Measurements from ENCODE around the gene HELQ. TPM values are rescaled to one million over a fixed set of nuclear protein-coding genes. Genes with fewer than 3 reads are reported as not detected.

Gene HELQ
- total and polyA plus RNA-seq, 9 of the 15 experiments (the other 6 are each of a cell fraction or from before 2014, with no cell fraction given) = 3.5 to 15.2 (median 11.9) TPM

GRCh38 chr4:83484500-83485461 is 29.2 kb upstream of the HELQ start, which contains the start of gene ABRAXAS1 (continued):
- TF ChIP-seq ASH1L (IDR thresholded peaks at IDR 0.05; ENCODE audit: borderline replicate concordance, low read depth, partially characterized antibody) (peak; percentile 36), NR3C1 (CRISPR knock-in tag; IDR thresholded peaks at IDR 0.05) (peak; percentile 57; the same call in 1 of the 2 replicates), ZFP36 (IDR thresholded peaks at IDR 0.05; ENCODE audit: low read depth, low read length, partially characterized antibody) (no peak), ZNF830 (CRISPR knock-in tag; IDR thresholded peaks at IDR 0.05) (no peak), PRMT5 (CRISPR knock-in tag; IDR thresholded peaks at IDR 0.05) (no peak), ZC3H11A (IDR thresholded peaks at IDR 0.05; ENCODE audit: low read depth, low read length) (no peak), HNRNPL (IDR thresholded peaks at IDR 0.05; ENCODE audit: low read depth, low read length) (no peak), ELF4 (CRISPR knock-in tag; IDR thresholded peaks at IDR 0.05) (0 out of 2 replicates have a peak, but pooled peaks have one; percentile 36), HMBOX1 (IDR thresholded peaks at IDR 0.05) (no peak), SMAD2 (IDR thresholded peaks at IDR 0.05; ENCODE audit: low read depth, low read length) (no peak), ZNF280A (IDR thresholded peaks at IDR 0.05; ENCODE audit: low read depth, partially characterized antibody) (no peak), PCBP1 (IDR thresholded peaks at IDR 0.05; ENCODE audit: low read depth, low read length, poor library complexity, severe bottlenecking) (no peak), RFX7 (CRISPR knock-in tag; IDR thresholded peaks at IDR 0.05) (no peak), CREM (IDR thresholded peaks at IDR 0.05; ENCODE audit: low read depth) (peak; percentile 73), NELFE (IDR thresholded peaks at IDR 0.05; ENCODE audit: insufficient read depth, insufficient read length) (no peak), TCF15 (CRISPR knock-in tag; IDR thresholded peaks at IDR 0.05) (no peak), ZFP1 (CRISPR knock-in tag; IDR thresholded peaks at IDR 0.05) (no peak), GABPB1 (CRISPR knock-in tag; IDR thresholded peaks at IDR 0.05) (peak; percentile 79; the same call in 1 of the 2 replicates), ZSCAN29 (IDR thresholded peaks at IDR 0.05) (peak; percentile 36; the same call in 1 of the 2 replicates), OTX1 (CRISPR knock-in tag; IDR thresholded peaks at IDR 0.05) (peak; percentile 49; the same call in 1 of the 2 replicates)
- TF ChIP-seq, protein P1, sequence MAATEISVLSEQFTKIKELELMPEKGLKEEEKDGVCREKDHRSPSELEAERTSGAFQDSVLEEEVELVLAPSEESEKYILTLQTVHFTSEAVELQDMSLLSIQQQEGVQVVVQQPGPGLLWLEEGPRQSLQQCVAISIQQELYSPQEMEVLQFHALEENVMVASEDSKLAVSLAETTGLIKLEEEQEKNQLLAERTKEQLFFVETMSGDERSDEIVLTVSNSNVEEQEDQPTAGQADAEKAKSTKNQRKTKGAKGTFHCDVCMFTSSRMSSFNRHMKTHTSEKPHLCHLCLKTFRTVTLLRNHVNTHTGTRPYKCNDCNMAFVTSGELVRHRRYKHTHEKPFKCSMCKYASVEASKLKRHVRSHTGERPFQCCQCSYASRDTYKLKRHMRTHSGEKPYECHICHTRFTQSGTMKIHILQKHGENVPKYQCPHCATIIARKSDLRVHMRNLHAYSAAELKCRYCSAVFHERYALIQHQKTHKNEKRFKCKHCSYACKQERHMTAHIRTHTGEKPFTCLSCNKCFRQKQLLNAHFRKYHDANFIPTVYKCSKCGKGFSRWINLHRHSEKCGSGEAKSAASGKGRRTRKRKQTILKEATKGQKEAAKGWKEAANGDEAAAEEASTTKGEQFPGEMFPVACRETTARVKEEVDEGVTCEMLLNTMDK (IDR thresholded peaks at IDR 0.05; ENCODE audit: borderline replicate concordance, insufficient read depth, low read depth, low read length, poor library complexity, severe bottlenecking) = no peak
- TF ChIP-seq, protein P2, sequence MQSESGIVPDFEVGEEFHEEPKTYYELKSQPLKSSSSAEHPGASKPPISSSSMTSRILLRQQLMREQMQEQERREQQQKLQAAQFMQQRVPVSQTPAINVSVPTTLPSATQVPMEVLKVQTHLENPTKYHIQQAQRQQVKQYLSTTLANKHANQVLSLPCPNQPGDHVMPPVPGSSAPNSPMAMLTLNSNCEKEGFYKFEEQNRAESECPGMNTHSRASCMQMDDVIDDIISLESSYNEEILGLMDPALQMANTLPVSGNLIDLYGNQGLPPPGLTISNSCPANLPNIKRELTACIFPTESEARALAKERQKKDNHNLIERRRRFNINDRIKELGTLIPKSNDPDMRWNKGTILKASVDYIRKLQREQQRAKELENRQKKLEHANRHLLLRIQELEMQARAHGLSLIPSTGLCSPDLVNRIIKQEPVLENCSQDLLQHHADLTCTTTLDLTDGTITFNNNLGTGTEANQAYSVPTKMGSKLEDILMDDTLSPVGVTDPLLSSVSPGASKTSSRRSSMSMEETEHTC (IDR thresholded peaks at IDR 0.05) = no peak

All from K562 (cell line).